ENCODE measurements around the gene KDM3A.

KDM3A gene

DNA sequence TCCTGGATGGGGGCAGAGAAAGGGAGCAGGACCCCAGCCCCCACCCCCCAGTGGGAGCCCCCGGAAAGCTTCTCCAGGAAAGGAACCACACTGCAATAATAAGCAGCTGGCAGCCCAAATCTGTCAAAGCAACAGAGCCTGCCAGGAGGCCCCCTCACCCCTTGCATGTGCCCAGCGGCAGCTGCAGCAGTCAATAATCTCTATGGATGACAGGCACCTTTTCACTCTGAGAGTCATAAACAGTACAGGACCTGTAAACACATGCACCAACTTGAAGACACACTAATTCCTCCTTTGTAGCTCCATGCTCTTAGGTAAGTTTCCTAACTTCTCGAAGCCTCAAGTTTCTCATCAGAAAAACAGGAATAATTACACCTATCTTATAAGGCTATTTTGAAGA lies 26.2 kb upstream of the KDM3A start:
- TF ChIP-seq CTCF (IDR thresholded peaks at IDR 0.05; ENCODE audit: low read depth, low read length, missing control alignments) = no peak
- no peak for DNase-seq (ENCODE audit: low read depth)
- H3K4me3 ChIP-seq (ENCODE audit: low read depth, low read length) = no peak overlapping the region

DNA sequence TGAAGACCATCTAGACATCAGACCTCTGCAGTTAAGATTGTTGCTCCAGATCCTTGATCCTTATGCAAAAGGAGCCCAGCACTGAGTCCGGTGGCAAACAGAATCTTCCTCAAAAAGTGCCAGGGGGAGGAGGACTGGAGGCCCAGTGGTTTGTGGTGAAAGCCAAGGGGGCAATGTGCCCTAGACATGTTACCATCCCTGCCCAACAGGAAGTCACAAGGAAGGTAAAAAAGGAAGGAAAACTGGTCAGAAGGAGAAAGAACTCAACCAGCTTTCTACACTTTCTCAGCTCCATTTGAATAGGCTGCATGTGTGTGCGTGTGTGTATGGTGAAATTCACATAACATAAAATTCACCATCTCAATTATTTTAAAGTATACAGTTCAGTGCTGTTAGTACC lies 25.0 kb upstream of the KDM3A start:
- DNase-seq (ENCODE audit: low read depth) = no peak
- no peak for TF ChIP-seq CTCF (IDR thresholded peaks at IDR 0.05; ENCODE audit: low read depth, low read length, missing control alignments)
- no peak overlapping the region for H3K4me3 ChIP-seq (ENCODE audit: low read depth, low read length)

- no peak for TF ChIP-seq CTCF (IDR thresholded peaks at IDR 0.05; ENCODE audit: low read depth, low read length, missing control alignments)
- no peak for DNase-seq (ENCODE audit: low read depth)
These were observed 23.2 kb upstream of the KDM3A start for GRCh38 chr2:86417961-86418360.

DNA sequence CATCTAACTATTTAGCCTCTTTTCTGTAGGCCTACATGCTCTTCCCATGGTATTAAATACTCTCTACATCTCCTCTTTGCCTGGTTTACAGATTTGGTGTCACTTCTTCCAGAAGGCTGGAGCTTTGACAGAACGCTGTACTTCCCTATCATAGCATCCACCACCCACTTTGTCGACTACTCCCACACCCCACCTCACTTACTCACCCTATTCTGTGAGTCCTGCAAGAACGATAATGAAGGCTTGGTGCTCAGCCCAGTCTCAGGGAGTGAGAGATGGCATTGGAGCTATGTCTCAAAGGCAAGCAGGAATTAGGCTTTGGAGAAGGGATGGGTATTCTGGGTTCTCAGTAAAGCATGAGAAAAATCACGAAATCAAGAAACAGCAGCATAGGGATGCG lies 20.3 kb upstream of the KDM3A start:
- H3K4me3 ChIP-seq (ENCODE audit: low read depth, low read length) = no peak overlapping the region
- no peak for TF ChIP-seq CTCF (IDR thresholded peaks at IDR 0.05; ENCODE audit: low read depth, low read length, missing control alignments)
- no peak for DNase-seq (ENCODE audit: low read depth)

More at GRCh38 chr2:86417961-86418360, 23.2 kb upstream of the KDM3A start:
- no peak overlapping the region for H3K4me3 ChIP-seq (ENCODE audit: low read depth, low read length)

GRCh38 chr2:86426271-86426670 lies 14.9 kb upstream of the KDM3A start:
- TF ChIP-seq CTCF (IDR thresholded peaks at IDR 0.05; ENCODE audit: low read depth, low read length, missing control alignments) = no peak
- no peak for DNase-seq (ENCODE audit: low read depth)
- H3K4me3 ChIP-seq (ENCODE audit: low read depth, low read length) = no peak overlapping the region

DNA sequence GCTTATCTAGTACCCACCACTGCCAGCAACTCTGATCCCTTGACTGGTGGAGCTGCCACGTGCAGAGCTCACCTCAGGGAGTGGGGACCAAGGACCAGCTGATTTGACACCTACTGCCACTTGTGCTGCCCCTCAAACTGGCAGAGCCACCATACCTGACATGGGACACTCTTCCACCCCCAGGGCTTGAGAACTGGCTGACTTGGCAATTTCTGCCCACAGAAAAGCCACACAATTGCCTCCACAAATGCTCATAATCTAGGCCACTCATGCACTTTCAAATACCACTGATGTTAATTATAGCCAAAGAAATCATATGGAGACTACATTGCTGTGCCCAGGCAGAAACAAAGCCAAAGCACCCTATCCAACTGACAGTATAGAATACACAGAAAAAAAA lies 11.8 kb upstream of the KDM3A start:
- no peak for DNase-seq (ENCODE audit: low read depth)
- TF ChIP-seq CTCF (IDR thresholded peaks at IDR 0.05; ENCODE audit: low read depth, low read length, missing control alignments) = no peak

GRCh38 chr2:86430368-86430767 lies 10.8 kb upstream of the KDM3A start:
- no peak overlapping the region for H3K4me3 ChIP-seq (ENCODE audit: low read depth, low read length)
- no peak for TF ChIP-seq CTCF (IDR thresholded peaks at IDR 0.05; ENCODE audit: low read depth, low read length, missing control alignments)
- DNase-seq (ENCODE audit: low read depth) = no peak

More for the DNA sequence above, 11.8 kb upstream of the KDM3A start:
- no peak overlapping the region for H3K4me3 ChIP-seq (ENCODE audit: low read depth, low read length)
